Mesothelial cell of epicardium (in vitro differentiated cells): Measurements from ENCODE around the gene SLC38A8. TPM values are rescaled to one million over a fixed set of nuclear protein-coding genes. Genes with fewer than 3 reads are reported as not detected.
A peak's percentile ranks its signal among the peaks of the same experiment; 100 is the strongest.

Source experiments
- DNase-seq, 2 experiments: peaks; one replicate each; pipeline ENCODE4 v3.0.0; 2021; ENCODE audit warnings: low spot score in 2 of 2; ENCODE audit not compliant: unreplicated experiment in 2 of 2
- H3K27ac Mint-ChIP-seq: 2 replicates; pipeline ENCODE4 v1.8.0; 2021; ENCODE audit warnings: mixed read lengths
- H3K27me3 Mint-ChIP-seq: 2 replicates; pipeline ENCODE4 v1.8.0; 2021; ENCODE audit warnings: low read depth, mixed read lengths
- H3K36me3 Mint-ChIP-seq: 2 replicates; pipeline ENCODE4 v1.8.0; 2021; ENCODE audit warnings: mixed read lengths
- H3K4me1 Mint-ChIP-seq: 2 replicates; pipeline ENCODE4 v1.8.0; 2021; ENCODE audit warnings: mixed read lengths
- H3K4me3 Mint-ChIP-seq: 2 replicates; pipeline ENCODE4 v1.8.0; 2021; ENCODE audit warnings: mild to moderate bottlenecking, moderate library complexity, mixed read lengths
- H3K9me3 Mint-ChIP-seq: 2 replicates; pipeline ENCODE4 v1.8.0; 2021; ENCODE audit warnings: mixed read lengths
- total RNA-seq: library from RNA; stranded (reverse); gene quantifications from 3 replicates; pipeline ENCODE4 v1.2.1, GENCODE V29; 2021
- TF ChIP-seq, protein P1 (sequence below): fragments of 200-600 bp; sonication (generic); IDR thresholded peaks from one replicate; pipeline ENCODE4 v1.5.0; 2021; ENCODE audit warnings: antibody characterized with exemption; ENCODE audit not compliant: unreplicated experiment

The SLC38A8 gene
- total RNA-seq, 1 donor from 2014 or later, result not detected

DNA sequence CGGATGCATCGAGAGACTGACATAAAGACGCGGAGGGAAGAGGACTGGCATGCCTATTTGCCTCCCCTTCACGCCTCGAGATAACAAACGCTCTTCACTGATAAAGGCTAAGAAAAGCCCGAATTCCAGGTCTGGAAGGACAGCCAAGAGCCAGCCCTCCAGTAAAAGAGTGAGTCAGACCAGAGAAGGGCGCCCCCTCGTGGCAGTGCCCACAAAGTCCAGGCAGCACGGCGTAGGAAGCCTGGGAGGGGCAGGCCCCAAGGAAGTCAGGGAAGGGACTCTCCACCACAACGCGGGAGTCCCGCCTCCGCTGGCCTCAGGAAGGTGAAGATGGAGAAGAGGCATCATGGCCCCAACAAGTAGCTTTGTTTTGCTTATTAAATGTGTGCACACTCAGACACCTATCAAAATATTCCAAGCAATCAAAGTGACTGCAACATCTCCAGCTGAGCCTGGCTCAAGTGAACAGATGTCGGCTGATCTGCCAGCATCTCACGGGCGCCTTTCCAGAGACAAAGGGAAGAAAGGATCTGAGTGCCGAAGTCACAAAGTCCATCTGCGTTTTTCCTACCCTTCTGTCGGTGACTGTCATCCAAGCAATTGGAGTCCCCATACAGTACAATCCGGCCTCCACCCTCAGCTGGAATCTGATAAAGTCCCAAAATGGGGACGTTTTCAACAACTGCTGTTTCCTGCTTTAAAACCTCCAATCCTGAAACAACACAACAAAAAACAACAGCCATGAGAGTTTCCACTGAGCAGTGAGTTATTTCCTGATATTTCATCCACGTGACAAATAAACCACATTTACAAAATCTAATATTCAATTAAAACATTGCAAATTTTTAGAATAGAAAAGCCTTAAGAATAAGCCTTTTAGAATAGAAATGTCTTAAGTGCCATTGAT lies 20.4 kb upstream of the SLC38A8 start:
- peak overlapping the region; percentile 44 for H3K27ac Mint-ChIP-seq
- H3K4me1 Mint-ChIP-seq, result no peaks in the 10 kb centered on the region
- TF ChIP-seq, protein P1, sequence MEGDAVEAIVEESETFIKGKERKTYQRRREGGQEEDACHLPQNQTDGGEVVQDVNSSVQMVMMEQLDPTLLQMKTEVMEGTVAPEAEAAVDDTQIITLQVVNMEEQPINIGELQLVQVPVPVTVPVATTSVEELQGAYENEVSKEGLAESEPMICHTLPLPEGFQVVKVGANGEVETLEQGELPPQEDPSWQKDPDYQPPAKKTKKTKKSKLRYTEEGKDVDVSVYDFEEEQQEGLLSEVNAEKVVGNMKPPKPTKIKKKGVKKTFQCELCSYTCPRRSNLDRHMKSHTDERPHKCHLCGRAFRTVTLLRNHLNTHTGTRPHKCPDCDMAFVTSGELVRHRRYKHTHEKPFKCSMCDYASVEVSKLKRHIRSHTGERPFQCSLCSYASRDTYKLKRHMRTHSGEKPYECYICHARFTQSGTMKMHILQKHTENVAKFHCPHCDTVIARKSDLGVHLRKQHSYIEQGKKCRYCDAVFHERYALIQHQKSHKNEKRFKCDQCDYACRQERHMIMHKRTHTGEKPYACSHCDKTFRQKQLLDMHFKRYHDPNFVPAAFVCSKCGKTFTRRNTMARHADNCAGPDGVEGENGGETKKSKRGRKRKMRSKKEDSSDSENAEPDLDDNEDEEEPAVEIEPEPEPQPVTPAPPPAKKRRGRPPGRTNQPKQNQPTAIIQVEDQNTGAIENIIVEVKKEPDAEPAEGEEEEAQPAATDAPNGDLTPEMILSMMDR, result peak; percentile 89
- no peaks in the 10 kb centered on the region for H3K9me3 Mint-ChIP-seq
- DNase-seq, result peak; percentile 74 to 90
- H3K27me3 Mint-ChIP-seq, result no peaks in the 10 kb centered on the region
- peaks cover 34% of the 10 kb centered on the region for H3K36me3 Mint-ChIP-seq
- H3K4me3 Mint-ChIP-seq, result no peak overlapping the region

DNA sequence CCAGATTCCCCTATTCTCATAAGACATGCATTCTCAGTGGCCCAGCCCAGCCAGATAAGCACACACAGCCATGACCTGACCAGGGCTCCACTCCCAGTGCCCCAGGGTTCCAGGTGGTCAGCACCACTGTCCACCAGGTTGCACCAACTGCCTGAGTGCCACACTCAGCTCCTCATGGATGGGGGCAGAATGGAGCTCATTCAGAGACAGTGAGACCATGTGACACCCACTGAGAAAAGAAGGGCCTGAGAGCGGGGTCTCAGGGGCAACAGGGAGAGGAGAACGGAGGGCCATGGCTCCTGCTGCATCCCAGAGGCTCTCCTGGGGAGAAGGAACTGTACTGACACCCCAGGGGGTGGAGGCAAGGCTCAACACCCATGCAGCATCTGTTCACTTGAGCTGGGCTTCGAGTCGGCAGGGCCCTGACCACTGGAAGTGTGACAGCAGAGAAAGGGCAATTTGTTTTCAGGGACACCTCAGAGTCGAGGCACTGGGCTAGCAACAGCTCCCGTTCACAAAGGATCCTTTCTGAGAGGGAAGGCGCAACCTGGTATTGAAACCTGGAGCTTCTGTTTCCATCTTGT lies 18.7 kb upstream of the SLC38A8 start:
- Mint-ChIP-seq H3K9me3 (no peaks in the 10 kb centered on the region), H3K4me3 (no peak overlapping the region), H3K36me3 (peaks cover 39% of the 10 kb centered on the region), H3K27me3 (no peaks in the 10 kb centered on the region), H3K4me1 (no peaks in the 10 kb centered on the region), H3K27ac (no peak overlapping the region)
- DNase-seq, result no peak
- TF ChIP-seq, protein P1, result no peak

DNA sequence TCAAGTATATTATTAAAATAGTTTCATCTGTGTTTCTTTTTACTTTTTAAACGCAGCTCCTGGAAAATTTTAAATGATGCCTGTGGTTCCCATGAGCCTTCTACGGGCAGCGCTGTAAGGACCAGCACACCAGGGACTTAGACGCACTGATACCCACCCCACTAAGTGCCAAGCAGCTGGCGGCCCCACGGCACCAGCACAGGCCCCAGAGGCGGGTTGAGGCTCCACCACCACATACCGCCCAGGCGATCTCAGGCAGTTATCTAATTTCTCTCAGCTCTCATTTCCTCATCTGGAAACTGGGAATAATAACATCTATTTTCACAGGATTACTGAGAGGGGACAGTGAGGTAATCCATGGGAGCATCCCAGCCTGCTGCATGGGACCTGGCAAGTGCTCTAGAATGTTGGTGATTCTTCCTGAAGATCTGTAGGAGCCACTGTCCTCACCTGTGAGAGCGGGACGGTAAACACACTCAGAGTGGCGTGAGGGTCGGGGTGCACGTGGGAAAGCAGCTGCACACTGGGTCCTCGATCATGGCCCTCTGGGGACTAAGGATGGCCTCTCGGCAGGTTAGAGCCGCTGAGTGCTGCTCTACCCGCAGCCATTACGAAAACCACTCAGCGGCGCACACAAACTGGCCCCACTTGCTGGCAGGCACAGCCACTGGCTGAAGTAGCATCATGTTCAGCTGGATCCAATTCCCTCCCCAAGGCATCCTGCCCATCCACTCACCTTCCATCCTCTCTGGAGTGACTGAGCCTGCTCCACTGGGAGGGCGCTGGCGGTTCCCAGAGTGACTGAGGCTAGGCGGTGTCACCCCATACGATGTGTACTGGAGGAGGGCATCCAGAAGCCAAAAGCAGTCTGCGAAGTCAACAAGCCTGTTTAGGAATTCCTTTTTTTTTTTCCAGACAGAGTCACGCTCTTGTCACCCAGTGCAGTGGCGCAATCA lies 17.6 kb upstream of the SLC38A8 start:
- H3K4me3 Mint-ChIP-seq, result no peak overlapping the region
- H3K27ac Mint-ChIP-seq, result no peak overlapping the region
- peaks cover 44% of the 10 kb centered on the region for H3K36me3 Mint-ChIP-seq

DNA sequence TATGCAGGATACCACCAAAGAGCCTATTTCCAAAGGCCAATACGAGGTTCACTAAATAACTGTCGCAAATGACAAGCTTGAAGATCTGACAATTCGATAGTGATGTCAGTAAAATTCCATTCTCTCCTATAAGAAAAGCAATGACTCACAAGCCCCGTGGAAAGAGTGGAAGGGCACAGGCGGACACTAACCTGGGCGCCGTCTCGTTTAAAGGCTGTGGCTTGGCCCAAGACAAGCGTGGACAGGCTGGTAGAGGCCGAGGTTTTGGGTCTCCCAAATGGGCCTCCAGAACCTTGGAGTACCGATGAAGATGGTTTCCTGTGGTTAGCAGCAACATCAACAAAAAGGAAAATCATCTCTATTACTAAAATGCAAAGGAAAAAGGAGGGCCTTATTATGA lies 16.5 kb upstream of the SLC38A8 start:
- H3K4me1 Mint-ChIP-seq, result no peaks in the 10 kb centered on the region
- H3K27me3 Mint-ChIP-seq, result no peaks in the 10 kb centered on the region
- H3K27ac Mint-ChIP-seq, result no peak overlapping the region
- no peak for DNase-seq
- H3K4me3 Mint-ChIP-seq, result no peak overlapping the region
- TF ChIP-seq, protein P1, result no peak
- peaks cover 47% of the 10 kb centered on the region for H3K36me3 Mint-ChIP-seq
- no peaks in the 10 kb centered on the region for H3K9me3 Mint-ChIP-seq

More for the DNA sequence above, 17.6 kb upstream of the SLC38A8 start:
- H3K4me1 Mint-ChIP-seq, result no peaks in the 10 kb centered on the region
- no peaks in the 10 kb centered on the region for H3K9me3 Mint-ChIP-seq
- H3K27me3 Mint-ChIP-seq, result no peaks in the 10 kb centered on the region
- no peak for DNase-seq
- TF ChIP-seq, protein P1, result no peak

DNA sequence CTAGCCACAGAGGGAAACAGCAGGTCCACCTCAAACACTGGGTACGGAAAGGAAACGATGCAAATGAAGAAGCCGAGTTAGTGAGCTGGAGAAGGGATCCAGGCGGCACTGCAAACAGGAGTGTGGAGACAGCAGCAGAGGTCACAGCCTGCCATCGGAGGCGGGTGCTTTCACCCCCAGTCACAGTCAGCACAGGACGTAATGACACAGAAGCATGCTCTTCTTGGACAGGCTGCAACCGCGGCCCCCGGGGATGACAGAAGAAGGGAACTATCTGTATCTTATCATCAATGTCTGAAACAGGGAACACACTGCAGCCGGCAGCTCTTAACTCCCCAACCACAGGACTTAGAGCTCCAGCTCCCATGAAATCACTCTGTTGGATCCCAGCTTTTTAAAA lies 16.1 kb upstream of the SLC38A8 start:
- Mint-ChIP-seq H3K27ac (no peak overlapping the region), H3K27me3 (no peaks in the 10 kb centered on the region), H3K9me3 (no peaks in the 10 kb centered on the region), H3K4me3 (no peak overlapping the region), H3K36me3 (peaks cover 47% of the 10 kb centered on the region), H3K4me1 (no peaks in the 10 kb centered on the region)
- DNase-seq, result no peak
- TF ChIP-seq, protein P1, result no peak
